MM.1S (cell line): ENCODE data around the gene FMR1NB.

Source experiments
- DNase-seq: peaks from one replicate; pipeline ENCODE4 v3.0.0-alpha.2; 2015
- H2AFZ ChIP-seq: fragments of 300-600 bp; sonication (generic); 2 replicates; pipeline ENCODE4 v1.6.0; 2016; ENCODE audit warnings: antibody characterized with exemption, low read length
- H3F3A ChIP-seq: fragments of 300-600 bp; sonication (generic); 2 replicates; pipeline ENCODE4 v1.6.1; 2016; ENCODE audit warnings: mild to moderate bottlenecking, antibody characterized with exemption, low read length, moderate library complexity, mixed read lengths; ENCODE audit not compliant: insufficient read depth
- H3K27ac ChIP-seq: fragments of 300-600 bp; sonication (generic); 2 replicates; pipeline ENCODE4 v1.5.1; 2016; ENCODE audit warnings: mild to moderate bottlenecking, low read length
- H3K27me3 ChIP-seq: fragments of 300-600 bp; sonication (generic); replicated peaks from 2 replicates; pipeline ENCODE4 v1.6.0; 2016; ENCODE audit warnings: low read length; ENCODE audit not compliant: insufficient read depth
- H3K36me3 ChIP-seq: fragments of 300-600 bp; sonication (generic); replicated peaks from 2 replicates; pipeline ENCODE4 v1.6.1; 2016; ENCODE audit warnings: mild to moderate bottlenecking, low read length, mixed read lengths; ENCODE audit not compliant: insufficient read depth
- H3K4me1 ChIP-seq: fragments of 300-600 bp; sonication (generic); 2 replicates; pipeline ENCODE4 v1.6.1; 2016; ENCODE audit warnings: low read length, mixed read lengths
- H3K4me2 ChIP-seq: fragments of 300-600 bp; sonication (generic); 2 replicates; pipeline ENCODE4 v1.6.0; 2016; ENCODE audit warnings: low read depth, low read length
- H3K4me3 ChIP-seq: fragments of 300-600 bp; sonication (generic); 2 replicates; pipeline ENCODE4 v1.5.1; 2016; ENCODE audit warnings: low read length, mixed read lengths
- H3K79me2 ChIP-seq: fragments of 300-600 bp; sonication (generic); 2 replicates; pipeline ENCODE4 v1.6.1; 2016; ENCODE audit warnings: mixed run types, low read length, mixed read lengths
- H3K9ac ChIP-seq: fragments of 300-600 bp; sonication (generic); 2 replicates; pipeline ENCODE4 v1.6.1; 2016; ENCODE audit warnings: low read length, mixed read lengths
- H3K9me2 ChIP-seq: fragments of 300-600 bp; sonication (generic); replicated peaks from 2 replicates; pipeline ENCODE4 v1.6.1; 2016; ENCODE audit warnings: mild to moderate bottlenecking, low read length, mixed read lengths; ENCODE audit not compliant: insufficient read depth
- H3K9me3 ChIP-seq: fragments of 300-600 bp; sonication (generic); replicated peaks from 2 replicates; pipeline ENCODE4 v1.6.1; 2016; ENCODE audit warnings: mild to moderate bottlenecking, low read length, mixed read lengths; ENCODE audit not compliant: insufficient read depth
- H4K20me1 ChIP-seq: fragments of 300-600 bp; sonication (generic); 2 replicates; pipeline ENCODE4 v1.6.1; 2016; ENCODE audit warnings: mild to moderate bottlenecking, low read length, moderate library complexity, mixed read lengths; ENCODE audit not compliant: insufficient read depth
- CTCF ChIP-seq: fragments of 300-600 bp; sonication (generic); IDR thresholded peaks from 2 replicates; pipeline ENCODE4 v1.5.1; 2016; ENCODE audit warnings: antibody characterized with exemption, low read length, mixed read lengths
- EZH2 ChIP-seq: fragments of 300-600 bp; sonication (generic); optimal IDR thresholded peaks from 2 replicates; pipeline ENCODE3; 2017; ENCODE audit warnings: low read depth, mild to moderate bottlenecking, antibody characterized with exemption, low read length, mixed read lengths
- EZH2phosphoT487 ChIP-seq: fragments of 300-600 bp; sonication (generic); IDR thresholded peaks from 2 replicates; pipeline ENCODE4 v1.6.1; 2018; ENCODE audit warnings: antibody characterized with exemption, low read length

The FMR1NB gene

DNA sequence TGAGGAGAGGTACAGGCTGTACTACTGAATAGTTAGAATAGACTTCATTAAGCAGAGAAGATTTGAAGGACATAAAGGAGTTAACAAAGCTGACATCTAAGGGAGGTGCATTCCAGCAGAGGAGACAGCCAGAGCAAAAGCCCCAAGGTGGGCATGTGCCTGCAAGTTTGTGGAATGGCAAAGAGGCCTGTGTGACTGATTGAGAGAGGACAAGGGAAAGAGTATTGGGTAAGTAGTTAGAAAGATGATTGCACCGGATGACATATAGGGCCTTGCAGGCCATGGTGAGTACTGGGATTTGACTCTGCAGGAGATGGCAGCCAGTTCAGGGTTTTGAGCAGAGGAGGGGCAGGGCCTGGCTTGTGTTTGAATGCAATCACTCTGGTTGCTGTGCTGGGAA is 55.9 kb downstream of the FMR1NB start:
- no peak for DNase-seq
- H3K27me3 ChIP-seq: no peaks in the 10 kb centered on the region
- H3K27ac ChIP-seq: no peak overlapping the region
- H3K4me1 ChIP-seq: no peaks in the 10 kb centered on the region
- no peaks in the 10 kb centered on the region for H3K79me2 ChIP-seq
- no peak overlapping the region for H3K4me2 ChIP-seq
- TF ChIP-seq CTCF (no peak), EZH2 (no peak), EZH2phosphoT487 (no peak)
- no peaks in the 10 kb centered on the region for H4K20me1 ChIP-seq
- H3K9me3 ChIP-seq: no peaks in the 10 kb centered on the region
- no peaks in the 10 kb centered on the region for H3F3A ChIP-seq
- H3K9me2 ChIP-seq: no peaks in the 10 kb centered on the region
- no peak overlapping the region for H3K4me3 ChIP-seq
- H3K36me3 ChIP-seq: no peaks in the 10 kb centered on the region
- H2AFZ ChIP-seq: no peak overlapping the region
- H3K9ac ChIP-seq: no peak overlapping the region

- Histone ChIP-seq H3K79me2 (no peaks in the 10 kb centered on the region), H4K20me1 (no peaks in the 10 kb centered on the region), H3K9ac (no peak overlapping the region), H3K4me3 (no peak overlapping the region), H3K9me3 (no peaks in the 10 kb centered on the region), H3K4me2 (no peak overlapping the region), H3K27ac (no peak overlapping the region), H3F3A (no peaks in the 10 kb centered on the region), H2AFZ (no peak overlapping the region), H3K4me1 (no peaks in the 10 kb centered on the region), H3K36me3 (no peaks in the 10 kb centered on the region), H3K9me2 (no peaks in the 10 kb centered on the region), H3K27me3 (no peaks in the 10 kb centered on the region)
- no peak for DNase-seq
- TF ChIP-seq EZH2phosphoT487 (no peak), CTCF (no peak), EZH2 (no peak)
Measured at GRCh38 chrX:148043271-148043855, 62.2 kb downstream of the FMR1NB start.

DNA sequence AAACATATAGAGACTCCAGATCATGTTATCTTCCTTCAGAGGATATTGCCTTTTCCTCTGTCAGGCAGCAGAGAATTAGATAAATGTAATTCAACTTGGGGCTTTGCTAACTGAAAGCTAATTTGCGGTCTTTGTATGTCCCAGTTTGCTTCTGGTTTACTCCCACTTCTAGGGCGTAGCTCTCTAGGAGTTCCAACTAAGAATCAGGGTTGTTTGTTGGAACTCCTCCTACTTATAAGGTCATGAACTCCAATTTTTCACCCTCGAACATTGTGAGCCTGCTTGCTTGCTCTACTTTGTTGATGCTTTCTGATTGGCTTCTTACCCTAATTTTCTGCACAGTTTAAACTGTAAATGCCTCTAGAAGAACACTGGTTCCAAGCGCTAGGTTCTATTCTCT is 66.1 kb downstream of the FMR1NB start:
- H3K4me3 ChIP-seq: no peak overlapping the region
- H3K9ac ChIP-seq: no peak overlapping the region
- no peaks in the 10 kb centered on the region for H3F3A ChIP-seq
- H3K9me3 ChIP-seq: no peaks in the 10 kb centered on the region
- no peak for DNase-seq
- no peak overlapping the region for H3K4me2 ChIP-seq
- H3K79me2 ChIP-seq: no peaks in the 10 kb centered on the region
- no peaks in the 10 kb centered on the region for H4K20me1 ChIP-seq
- no peaks in the 10 kb centered on the region for H3K36me3 ChIP-seq
- no peaks in the 10 kb centered on the region for H3K9me2 ChIP-seq
- no peak overlapping the region for H2AFZ ChIP-seq
- no peaks in the 10 kb centered on the region for H3K27me3 ChIP-seq
- no peak overlapping the region for H3K27ac ChIP-seq
- TF ChIP-seq EZH2phosphoT487: no peak
- no peak for TF ChIP-seq EZH2
- TF ChIP-seq CTCF: no peak
- H3K4me1 ChIP-seq: no peaks in the 10 kb centered on the region
